Vagina (tissue), 2 donors: ENCODE data around the gene MZT1. TPM values are rescaled to one million over a fixed set of nuclear protein-coding genes. Genes with fewer than 3 reads are reported as not detected.

Source experiments
- DNase-seq, 2 donors: peaks; one replicate each; pipeline ENCODE4 v3.0.0-alpha.2; 2017; ENCODE audit errors: extremely low spot score in 2 of 2
- H3K27ac ChIP-seq: fragments of 200-600 bp; sonication (generic); one replicate; pipeline ENCODE4 v1.5.1; 2019
- H3K27me3 ChIP-seq: fragments of 200-600 bp; sonication (generic); one replicate; pipeline ENCODE4 v1.5.1; 2019
- H3K36me3 ChIP-seq, 2 donors: fragments of 200-600 bp; sonication (generic); one replicate each; pipeline ENCODE4 v1.5.1; 2017 to 2019
- H3K4me1 ChIP-seq: fragments of 200-600 bp; sonication (generic); one replicate; pipeline ENCODE4 v1.5.1; 2019
- H3K4me3 ChIP-seq, 2 donors: fragments of 200-600 bp; sonication (generic); 1 replicate in 1 of 2; 2 replicates in 1 of 2; pipeline ENCODE4 v1.5.1; 2016 to 2019
- H3K9me3 ChIP-seq: fragments of 200-600 bp; sonication (generic); one replicate; pipeline ENCODE4 v1.5.1; 2019
- POLR2A ChIP-seq, 2 donors: fragments of 450-650 bp; IDR thresholded peaks; one replicate each; pipeline ENCODE4 v1.6.1; 2017; ENCODE audit warnings: antibody characterized with exemption in 2 of 2, mild to moderate bottlenecking in 2 of 2, moderate library complexity in 2 of 2
- POLR2AphosphoS5 ChIP-seq, 2 donors: sonication (generic); formaldehyde crosslinking; IDR thresholded peaks; one replicate each; pipeline ENCODE4 v1.9.0; 2017; ENCODE audit warnings: antibody characterized with exemption in 2 of 2, mild to moderate bottlenecking in 2 of 2, low read depth in 1 of 2; ENCODE audit not compliant: insufficient read depth in 1 of 2
- intact Hi-C: fragments of 100-400 bp; cut with DNase I; formaldehyde crosslinking; loops from one replicate; pipeline ENCODE4 v1.15.1; 2023
- small RNA-seq: library from RNA; depleted of rRNA; stranded (forward); fragments of <200 nt; gene quantifications from one replicate; pipeline ENCODE3, GENCODE V24; 2016
- total RNA-seq: library from RNA; depleted of rRNA; stranded (reverse); fragments of >200 nt; gene quantifications from one replicate; pipeline ENCODE4 v1.2.3, GENCODE V29; 2016
- TF ChIP-seq, protein P1 (sequence below), 3 experiments: fragments of 450-650 bp in 2 of 3; fragments of 200-600 bp in 1 of 3; sonication (generic) in 1 of 3; IDR thresholded peaks; one replicate each; pipeline ENCODE4 v1.5.1; 2017 to 2019; ENCODE audit warnings: antibody characterized with exemption in 3 of 3, mild to moderate bottlenecking in 2 of 3, moderate library complexity in 2 of 3

The MZT1 gene
- total RNA-seq, 1 donor from 2014 or later = 3.2 TPM

DNA sequence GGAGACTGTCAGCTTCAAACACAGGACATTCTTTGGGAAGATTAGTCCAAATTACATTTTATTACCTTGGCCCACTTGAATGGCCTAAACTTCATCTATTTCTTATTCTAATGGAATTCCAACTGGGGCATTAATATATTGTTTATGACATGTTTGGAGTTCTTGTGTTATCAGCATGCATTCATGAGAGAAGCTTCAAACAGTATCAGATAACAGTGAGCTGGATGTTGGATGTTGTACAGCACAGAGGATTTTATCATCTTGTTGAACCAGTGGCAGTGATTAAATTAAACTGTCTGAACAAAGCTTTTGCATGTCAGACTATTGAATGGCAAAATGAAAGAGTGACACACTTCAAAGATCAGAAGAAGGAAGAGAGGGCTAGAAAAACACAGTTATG, 50.0 kb downstream of the MZT1 start:
- Histone ChIP-seq H3K27ac (no peak overlapping the region), H3K4me3 (no peak overlapping the region), H3K36me3 (no peaks in the 10 kb centered on the region), H3K27me3 (no peaks in the 10 kb centered on the region), H3K4me1 (no peaks in the 10 kb centered on the region), H3K9me3 (no peaks in the 10 kb centered on the region)
- no peak for TF ChIP-seq POLR2AphosphoS5 (IDR thresholded peaks at IDR 0.05; ENCODE audit: insufficient read depth in 1 of 2, low read depth in 1 of 2)
- TF ChIP-seq, protein P1, sequence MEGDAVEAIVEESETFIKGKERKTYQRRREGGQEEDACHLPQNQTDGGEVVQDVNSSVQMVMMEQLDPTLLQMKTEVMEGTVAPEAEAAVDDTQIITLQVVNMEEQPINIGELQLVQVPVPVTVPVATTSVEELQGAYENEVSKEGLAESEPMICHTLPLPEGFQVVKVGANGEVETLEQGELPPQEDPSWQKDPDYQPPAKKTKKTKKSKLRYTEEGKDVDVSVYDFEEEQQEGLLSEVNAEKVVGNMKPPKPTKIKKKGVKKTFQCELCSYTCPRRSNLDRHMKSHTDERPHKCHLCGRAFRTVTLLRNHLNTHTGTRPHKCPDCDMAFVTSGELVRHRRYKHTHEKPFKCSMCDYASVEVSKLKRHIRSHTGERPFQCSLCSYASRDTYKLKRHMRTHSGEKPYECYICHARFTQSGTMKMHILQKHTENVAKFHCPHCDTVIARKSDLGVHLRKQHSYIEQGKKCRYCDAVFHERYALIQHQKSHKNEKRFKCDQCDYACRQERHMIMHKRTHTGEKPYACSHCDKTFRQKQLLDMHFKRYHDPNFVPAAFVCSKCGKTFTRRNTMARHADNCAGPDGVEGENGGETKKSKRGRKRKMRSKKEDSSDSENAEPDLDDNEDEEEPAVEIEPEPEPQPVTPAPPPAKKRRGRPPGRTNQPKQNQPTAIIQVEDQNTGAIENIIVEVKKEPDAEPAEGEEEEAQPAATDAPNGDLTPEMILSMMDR (IDR thresholded peaks at IDR 0.05) = no peak
- TF ChIP-seq POLR2A (IDR thresholded peaks at IDR 0.05) = no peak
- intact Hi-C loops = no loop called here
- DNase-seq = no peak

DNA sequence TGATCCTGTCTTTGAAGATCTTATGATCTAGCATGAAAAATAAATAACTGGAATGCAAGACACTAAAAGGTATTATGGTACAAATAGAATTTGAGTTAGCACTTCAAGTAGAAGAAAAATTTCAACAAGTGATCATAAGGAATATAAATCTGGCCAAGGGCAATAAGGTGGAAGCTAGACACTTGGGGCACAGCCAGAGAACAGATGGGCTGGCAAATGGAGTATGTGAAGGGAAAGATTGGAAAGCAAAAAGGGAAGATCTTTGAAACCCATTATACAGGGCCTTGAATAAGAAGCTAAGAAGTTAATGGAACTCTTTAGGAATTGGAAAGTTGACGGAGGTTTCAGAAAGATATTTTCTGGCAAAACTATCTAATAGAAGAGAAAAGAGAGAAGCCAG, 61.0 kb downstream of the MZT1 start:
- H3K27me3 ChIP-seq = no peaks in the 10 kb centered on the region
- no peaks in the 10 kb centered on the region for H3K4me1 ChIP-seq
- H3K9me3 ChIP-seq = no peaks in the 10 kb centered on the region
- DNase-seq = no peak
- TF ChIP-seq, protein P1 (IDR thresholded peaks at IDR 0.05) = no peak
- TF ChIP-seq POLR2A (IDR thresholded peaks at IDR 0.05) (no peak), POLR2AphosphoS5 (IDR thresholded peaks at IDR 0.05; ENCODE audit: insufficient read depth in 1 of 2, low read depth in 1 of 2) (no peak)
- intact Hi-C loops = no loop called here
- no peak overlapping the region for H3K4me3 ChIP-seq
- no peak overlapping the region for H3K27ac ChIP-seq
- no peaks in the 10 kb centered on the region for H3K36me3 ChIP-seq

DNA sequence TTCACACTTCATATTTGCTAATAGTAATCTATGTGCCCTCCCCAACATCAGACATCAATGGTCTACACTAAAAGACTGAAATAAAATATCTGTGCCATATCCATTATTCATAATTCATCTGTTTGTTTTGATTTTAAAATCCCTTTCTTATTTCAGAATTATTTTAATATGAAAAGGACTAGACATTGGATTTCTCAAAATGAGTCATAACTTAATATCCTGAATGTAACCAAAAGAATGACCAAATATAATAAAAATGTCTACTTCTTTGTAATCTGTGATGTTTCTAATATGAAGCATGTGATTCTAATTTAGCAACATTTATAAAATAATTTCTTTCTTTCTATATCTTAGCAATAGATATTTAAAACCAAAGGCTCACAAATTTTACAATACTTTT, 64.9 kb downstream of the MZT1 start:
- intact Hi-C loops = no loop called here
- Histone ChIP-seq H3K36me3 (no peaks in the 10 kb centered on the region), H3K4me1 (no peaks in the 10 kb centered on the region), H3K9me3 (no peaks in the 10 kb centered on the region), H3K27me3 (no peaks in the 10 kb centered on the region), H3K27ac (no peak overlapping the region), H3K4me3 (no peak overlapping the region)
- DNase-seq = no peak
- TF ChIP-seq POLR2A (IDR thresholded peaks at IDR 0.05) (no peak), POLR2AphosphoS5 (IDR thresholded peaks at IDR 0.05; ENCODE audit: insufficient read depth in 1 of 2, low read depth in 1 of 2) (no peak)
- TF ChIP-seq, protein P1 (IDR thresholded peaks at IDR 0.05) = no peak

Small RNAs within 50 kb of the gene (small RNA-seq; reads per million reads assigned to genes)
- not detected for gene RNU6-80P

Other genes starting within 250 kb of the MZT1 start
- gene BORA, start 294 bp upstream of the MZT1 start, total RNA-seq = 1.7 TPM
- gene DIS3, start 54.3 kb upstream of the MZT1 start, total RNA-seq = 19.4 TPM
- 16.9 TPM for gene PIBF1, start 54.5 kb upstream of the MZT1 start, total RNA-seq